HG02852 (cell line): ENCODE measurements around the gene NT5C1A.
A peak's percentile ranks its signal among the peaks of the same experiment; 100 is the strongest.

Experiments
- ATAC-seq: cut with Tn5 transposase; IDR thresholded peaks from one replicate; pipeline ENCODE4 v1.9.1; 2021; ENCODE audit warnings: mild to moderate bottlenecking, moderate library complexity; ENCODE audit not compliant: unreplicated experiment

The NT5C1A gene

DNA sequence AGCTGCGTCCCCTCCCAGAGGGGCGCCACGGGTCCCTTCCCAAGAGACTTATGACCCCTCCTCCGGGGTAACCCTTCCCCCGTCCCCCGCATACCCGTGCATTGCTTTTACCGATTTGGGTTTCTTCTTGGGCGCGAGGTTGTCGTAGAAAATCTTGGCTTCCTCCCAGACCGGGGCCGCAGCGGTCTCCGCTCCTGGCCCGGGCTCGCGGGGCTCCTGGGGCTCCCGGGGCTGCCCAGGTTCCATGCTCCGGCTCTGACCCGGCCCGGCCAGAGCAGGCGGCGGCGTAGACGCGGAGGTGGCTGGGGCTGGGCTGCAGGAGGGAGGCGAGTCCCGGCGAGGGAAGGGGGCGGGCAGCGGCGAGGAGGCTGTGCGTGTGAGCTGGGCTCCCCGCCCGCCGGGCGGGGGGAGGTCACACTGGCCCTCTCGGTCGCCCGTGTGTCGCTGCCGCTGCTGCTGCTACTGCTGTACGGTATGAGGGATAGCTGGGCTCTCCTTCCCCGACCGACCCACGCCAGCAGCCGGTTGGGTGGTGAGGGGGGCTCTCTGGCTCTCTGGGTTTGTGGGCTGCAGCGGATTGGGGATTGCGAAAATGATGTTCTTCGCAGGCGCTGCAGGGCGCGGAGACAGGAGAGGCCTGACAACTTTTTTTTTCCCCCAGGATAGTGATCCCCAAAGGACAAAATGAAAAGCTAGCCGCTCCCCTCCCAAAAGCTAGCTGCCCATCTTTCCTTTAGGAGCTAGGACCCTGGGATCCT is at the start of gene NT5C1A:
NT5C1A (minus strand) TSS at position 315 of the 758 bp plus-strand sequence; CDS start at position 246, 69 bp downstream.
- ATAC-seq: peak; percentile 46

DNA sequence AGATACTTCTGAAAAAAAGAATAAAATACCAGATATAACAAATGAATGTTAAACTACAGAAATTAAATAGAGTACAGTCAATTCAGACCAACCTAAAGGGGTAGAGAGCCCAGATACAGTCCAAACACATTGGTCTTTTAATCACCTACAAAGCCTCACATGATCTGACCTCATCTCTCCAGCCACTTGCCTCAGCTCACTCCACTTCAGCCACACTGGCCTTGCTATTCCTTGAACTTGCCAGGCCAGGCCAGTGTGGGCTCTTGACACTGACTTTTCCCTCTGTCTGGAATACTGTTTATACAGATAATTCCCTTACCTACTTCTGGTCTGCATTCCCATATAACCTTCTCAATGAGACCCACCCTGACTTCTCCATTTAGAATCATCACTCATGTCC is 49.8 kb upstream of the NT5C1A start:
- no peak for ATAC-seq

DNA sequence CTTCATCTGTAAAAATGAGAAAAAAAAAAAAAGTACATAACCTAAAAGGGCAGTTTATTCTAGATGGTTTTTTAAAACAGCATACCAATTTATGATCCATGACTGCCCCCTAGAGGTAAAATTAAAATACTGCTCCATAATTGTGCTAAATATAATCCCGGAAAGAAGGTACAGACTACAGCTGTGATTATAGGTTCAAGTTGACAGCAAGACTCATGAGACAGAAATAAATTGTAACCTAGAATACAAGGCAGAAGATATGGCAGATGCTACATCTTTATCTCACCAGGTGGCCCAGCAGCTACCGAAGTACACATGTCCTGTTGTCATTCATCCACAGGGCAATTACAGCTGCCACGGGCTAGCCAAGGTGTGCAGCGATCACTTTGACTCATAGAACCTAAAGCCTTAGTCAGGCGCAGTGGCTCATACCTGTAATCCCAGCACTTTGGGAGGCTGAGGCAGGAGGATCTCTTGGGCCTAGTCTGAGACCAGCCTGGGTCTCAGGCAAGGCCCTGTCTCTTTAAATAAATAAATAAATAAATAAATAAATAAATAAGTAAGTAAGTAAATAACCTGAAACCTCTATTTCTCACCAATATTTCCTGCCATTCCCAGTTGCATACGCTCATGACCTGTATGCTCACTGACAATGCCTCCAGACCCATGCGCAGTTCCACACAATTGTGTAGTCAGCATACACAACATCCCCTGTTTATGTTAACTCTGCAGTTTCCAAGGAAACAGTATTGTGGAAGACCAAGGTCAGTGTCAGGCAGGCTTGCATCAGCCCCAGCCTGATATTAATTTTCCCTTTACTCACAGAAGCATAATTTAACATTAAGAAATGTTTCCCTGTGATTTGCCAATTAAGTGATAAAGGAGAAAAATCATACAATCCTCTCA is 48.4 kb upstream of the NT5C1A start:
- no peak for ATAC-seq

DNA sequence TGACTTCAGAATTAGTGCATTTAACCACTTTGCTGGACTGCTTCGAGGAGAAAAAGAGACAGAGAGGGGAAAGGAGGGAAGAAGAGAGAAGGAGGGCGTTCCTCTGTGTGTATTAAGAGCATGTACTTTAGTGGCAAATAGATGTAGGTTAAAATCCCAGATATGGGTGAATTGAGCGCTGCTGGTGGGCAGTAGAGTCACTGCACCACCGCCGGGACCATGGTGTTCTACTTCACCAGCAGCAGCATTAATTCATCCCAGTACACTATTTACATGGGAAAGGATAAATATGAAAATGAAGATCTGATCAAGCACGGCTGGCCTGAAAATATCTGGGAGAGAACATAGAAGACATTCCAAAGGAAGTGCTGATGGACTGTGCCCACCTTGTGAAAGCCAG is 45.9 kb upstream of the NT5C1A start:
- ATAC-seq: no peak

DNA sequence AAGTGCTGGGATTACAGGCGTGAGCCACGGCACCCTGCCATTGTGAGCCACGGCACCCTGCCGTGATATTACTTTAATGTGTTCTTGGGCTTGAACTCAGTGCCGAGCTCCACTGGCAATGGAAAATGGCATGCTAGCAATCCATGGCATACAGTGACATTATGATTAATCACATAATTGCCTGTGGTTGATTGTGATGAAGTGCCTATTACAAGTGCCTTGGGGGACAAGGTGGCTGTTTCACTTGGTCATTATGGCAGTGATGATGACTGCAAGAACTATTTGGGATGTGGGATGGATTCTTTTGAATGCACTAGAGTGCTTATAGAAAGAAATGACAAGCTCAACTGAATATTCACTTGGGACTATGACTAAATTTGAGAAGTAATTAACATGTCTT is 41.6 kb upstream of the NT5C1A start:
- ATAC-seq: no peak

DNA sequence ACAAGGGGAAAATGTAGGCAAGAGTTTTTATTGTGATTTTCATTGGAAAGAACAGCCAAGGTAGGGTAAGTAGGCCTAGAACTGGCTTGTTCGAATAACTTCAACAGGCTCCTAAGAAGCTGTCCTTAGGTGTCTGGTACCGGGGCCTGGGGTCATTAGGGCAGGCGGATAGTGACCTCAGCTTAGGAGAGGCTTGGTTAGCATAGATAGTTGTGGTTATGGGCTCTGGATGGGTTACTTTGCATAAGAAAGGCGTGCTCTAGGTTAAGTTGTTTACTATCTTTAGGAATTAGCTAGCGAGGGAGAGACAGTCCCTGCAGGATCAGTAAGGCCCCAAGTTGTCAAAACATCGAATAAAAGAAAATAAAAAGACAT is 40.0 kb upstream of the NT5C1A start:
- ATAC-seq: no peak

DNA sequence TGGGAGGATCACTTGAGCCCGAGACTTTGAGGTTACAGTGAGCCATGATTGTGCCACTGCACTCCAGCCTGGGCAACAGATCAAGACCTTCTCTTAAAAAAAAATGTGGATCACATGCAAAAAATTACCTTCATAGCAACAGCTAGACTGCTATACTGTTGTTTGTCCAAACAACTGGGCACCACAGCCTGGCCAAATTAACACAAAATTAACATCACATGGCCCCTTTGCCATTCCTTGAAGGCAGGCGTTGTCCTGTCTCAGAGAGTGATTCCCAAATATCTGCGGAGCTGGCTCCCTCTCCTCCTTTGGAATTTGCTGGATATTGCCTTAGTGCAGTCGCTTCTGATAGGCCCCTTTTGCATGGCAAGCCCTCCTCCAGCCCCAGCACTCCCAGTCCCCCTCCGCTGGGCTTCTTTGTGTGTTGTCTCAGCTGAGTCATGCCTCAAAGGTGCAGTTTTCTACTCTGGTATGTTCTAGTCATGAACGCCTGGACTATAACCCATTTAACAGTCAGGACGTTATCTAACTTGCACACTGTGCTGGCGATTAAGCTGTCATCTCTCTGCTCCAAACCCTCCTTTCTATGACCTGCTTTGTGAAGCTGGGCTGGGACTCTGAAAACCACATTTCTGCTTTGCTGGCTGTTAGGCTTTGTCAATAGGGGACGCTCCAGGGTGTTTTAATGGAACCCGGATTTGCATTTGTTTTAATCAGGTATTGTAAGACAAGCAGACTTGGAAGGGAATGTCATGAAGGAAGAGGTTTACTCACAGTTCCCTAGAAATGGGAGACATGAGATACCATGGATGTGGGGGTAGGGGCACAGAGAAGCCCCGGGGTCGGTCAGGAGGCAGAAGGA is 39.4 kb upstream of the NT5C1A start:
- ATAC-seq: no peak

DNA sequence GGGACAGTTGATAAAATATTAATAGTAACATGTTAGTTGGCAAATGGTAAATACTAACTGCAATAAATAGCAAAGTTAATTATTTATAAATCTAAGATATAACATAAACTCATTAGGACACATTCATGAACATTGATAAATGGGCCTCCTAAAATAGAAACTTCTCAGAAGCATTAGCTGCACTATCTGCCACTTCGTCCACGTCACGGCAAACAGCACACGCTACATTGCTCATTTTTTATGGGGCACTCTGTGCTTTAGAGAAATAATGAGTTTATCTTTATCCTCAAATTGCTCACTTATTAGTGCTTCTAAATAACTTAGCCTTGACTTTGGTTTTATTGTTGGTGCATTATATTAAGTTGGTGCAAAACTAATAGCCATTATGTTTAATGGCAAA is 35.6 kb upstream of the NT5C1A start:
- no peak for ATAC-seq

DNA sequence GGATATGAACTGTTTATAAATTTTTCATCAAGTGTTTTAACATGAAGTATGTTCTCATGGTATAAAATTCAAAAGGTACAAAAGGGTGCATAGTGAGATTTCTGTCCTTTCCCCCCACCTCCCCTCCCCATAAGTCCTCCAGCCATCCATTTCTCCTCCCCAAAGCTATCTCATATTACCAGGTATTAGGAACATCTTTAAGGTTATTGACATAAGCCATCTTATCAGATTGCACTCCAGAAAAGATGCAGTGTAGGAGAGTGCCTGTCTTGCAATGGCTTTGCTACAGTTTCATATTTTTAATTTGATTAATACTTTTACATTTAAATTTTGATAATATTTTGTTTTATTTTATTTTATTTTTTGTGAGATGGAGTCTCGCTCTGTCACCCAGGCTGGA is 32.9 kb upstream of the NT5C1A start:
- no peak for ATAC-seq

DNA sequence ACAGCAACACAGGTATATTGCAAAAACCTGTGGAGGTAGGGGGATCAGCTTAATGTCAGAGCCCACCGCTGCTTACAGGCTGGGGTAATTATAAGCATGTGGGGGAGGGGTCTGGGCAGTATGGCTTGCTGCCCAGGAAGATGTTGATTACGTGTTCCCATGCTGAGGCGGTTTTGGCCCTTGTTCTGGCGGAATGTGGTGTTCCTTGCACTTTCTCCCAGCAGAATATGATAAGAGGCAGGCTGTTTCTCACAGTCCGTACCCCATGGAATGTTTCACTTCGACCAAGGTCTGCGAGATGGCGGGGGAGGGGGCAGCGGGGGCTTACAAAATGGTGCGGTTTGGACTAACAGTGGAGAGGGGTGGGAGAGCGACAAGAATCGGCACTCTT is 29.1 kb upstream of the NT5C1A start:
- ATAC-seq: no peak

DNA sequence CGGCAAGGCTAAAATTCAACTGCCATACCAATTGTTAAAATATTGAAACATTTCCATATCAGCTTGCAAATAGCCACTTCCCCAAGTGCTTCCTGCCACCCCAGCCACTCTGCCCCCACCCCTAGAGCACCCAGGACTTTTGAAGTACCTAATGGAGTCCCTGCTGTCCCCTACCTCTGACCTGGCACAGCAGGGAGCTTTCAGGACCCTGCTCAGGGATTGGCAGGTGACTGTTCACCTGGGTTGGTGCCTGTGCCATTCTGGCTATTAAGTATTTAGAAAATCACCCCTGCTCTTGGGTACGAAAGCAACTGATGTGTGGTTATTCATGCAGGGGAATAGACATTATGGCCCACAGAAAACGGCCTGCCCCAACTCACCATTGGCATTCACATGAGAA is 28.4 kb upstream of the NT5C1A start:
- no peak for ATAC-seq

DNA sequence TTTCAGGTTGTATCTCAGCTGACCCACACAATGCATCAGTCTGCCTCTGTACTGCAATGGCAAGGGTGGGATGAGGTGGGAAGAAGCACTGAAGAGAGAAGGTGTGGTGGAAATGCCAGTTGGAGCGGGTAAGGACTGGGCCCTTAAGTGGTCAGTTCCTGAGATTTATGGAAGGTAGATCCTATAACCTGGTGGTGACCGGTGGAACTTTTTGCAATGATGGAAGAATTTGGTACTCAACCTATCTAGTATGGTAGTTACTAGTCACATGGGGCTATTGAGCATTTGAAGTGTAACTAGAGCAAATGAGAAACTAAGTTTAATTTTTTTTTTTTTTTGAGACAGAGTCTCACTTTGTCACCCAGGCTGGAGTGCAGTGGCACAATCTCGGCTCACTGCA is 27.5 kb upstream of the NT5C1A start:
- no peak for ATAC-seq

DNA sequence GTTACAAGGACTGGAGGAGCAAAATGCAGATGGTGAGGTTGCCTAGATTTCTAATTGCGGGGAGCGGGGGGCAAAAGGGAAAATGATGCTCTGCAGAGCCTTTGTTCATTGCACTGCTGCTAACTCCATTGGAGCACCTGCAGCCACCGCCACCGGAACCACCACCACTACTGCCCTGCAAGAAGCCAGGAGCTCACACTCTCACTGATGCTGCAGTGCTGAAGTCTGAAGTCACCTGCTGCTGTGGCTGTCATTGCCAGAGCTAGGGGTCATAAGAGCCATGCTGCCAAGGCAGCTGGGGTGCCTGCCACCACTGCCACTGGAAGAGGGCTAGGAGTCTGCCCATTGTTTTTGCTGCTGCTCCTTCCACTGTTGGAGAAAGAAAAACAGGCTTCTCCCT is 26.7 kb upstream of the NT5C1A start:
- ATAC-seq: no peak

DNA sequence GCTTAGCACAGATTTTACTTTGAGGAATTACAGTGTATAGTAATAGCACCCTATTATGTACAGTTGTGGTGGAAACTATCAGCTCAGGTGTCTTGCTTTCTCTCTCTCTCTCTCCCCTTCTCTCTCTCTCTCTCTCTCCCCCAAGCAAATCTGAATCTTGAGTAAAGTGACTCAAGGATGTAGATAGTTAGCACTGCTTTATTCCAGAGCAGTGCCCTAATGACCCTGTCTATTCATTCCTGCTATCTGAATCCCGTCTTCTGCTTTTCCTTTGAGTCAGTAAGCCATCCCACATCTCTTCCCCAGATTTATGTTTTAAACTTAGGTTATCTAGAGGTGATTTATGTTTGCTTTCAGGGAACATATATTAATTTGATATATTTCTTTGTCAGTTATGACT is 24.5 kb upstream of the NT5C1A start:
- no peak for ATAC-seq

DNA sequence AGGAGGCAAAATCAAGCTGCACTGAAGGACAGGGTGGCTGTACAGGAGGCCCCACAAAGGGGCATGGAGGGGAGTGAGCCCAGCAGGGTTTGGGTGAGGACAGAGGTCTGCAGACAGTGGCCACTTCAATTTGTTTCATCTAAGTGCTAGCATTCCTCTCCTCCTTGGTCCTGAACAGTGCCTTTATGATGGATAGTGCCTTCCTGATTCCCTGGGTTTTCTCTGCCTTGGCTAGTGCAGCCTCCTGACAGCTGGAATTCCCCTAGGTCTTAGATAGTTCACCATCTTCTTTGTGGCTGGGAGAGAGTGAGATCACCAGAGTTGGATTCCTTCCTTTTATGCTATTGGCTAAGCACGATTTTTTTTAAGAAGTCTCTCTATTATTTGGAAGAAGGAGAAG is 23.1 kb upstream of the NT5C1A start:
- no peak for ATAC-seq

DNA sequence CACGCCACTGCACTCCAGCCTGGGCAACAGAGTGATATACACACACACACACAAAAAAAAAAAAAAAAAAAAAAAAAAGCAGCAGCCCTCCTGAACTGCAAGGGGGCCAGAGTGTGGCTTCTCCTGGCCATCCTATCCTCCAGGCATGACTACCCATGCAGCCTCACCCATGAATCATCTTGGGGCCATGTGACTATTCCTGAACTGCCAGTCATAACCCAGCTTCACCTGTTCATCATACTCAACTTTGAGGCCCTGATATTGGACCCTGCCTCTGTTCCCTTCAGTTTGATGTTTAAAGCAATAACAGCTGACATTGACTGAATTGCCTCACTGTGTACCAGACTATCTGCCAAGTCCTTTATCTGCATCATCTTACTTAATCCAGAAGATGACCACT is 22.1 kb upstream of the NT5C1A start:
- ATAC-seq: no peak

DNA sequence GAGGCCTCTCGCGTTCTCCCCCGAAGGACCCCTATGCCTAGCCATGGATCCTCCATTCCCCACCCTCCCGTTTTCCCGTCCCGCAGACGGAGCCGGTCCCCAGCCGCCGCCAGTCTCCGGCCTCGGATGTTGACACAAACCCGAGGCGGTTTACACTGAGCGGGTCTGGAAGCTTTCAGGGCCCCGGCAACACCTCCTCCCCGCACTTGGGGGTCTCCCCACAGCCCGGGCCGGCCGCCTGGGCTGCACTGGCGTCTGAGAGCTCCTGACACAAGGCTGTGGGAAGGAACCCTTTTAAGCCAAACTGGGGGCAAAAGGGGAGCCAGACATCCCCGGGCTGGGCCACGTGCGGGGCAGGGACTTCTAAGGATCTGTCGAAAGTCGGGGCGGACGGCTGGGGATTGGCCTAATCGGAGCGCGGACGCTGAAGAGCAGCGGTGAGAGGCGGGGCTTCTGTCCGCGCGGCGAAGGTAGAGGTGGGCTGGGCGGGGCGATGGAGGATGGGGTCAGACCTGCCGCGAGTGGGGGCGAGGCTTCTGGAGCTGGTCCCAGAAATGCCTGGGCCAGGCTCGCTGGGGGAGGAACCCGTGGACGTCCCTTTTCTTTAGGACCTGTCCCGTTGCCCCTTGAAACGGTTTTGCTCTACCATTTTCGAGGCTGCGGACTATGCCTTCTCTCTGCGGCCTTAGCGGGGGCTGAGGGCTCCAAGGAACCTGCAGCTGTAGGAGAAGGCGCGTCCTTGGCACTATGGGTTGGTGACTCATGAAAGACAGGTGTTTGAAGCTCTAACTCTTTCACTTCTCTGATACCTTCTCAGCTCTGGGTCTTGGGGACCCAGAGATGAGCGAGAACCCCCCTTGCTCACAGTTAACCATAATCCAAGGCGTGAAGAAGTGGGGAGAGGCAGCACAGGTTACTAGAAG is 20.5 kb upstream of the NT5C1A start:
- no peak for ATAC-seq

DNA sequence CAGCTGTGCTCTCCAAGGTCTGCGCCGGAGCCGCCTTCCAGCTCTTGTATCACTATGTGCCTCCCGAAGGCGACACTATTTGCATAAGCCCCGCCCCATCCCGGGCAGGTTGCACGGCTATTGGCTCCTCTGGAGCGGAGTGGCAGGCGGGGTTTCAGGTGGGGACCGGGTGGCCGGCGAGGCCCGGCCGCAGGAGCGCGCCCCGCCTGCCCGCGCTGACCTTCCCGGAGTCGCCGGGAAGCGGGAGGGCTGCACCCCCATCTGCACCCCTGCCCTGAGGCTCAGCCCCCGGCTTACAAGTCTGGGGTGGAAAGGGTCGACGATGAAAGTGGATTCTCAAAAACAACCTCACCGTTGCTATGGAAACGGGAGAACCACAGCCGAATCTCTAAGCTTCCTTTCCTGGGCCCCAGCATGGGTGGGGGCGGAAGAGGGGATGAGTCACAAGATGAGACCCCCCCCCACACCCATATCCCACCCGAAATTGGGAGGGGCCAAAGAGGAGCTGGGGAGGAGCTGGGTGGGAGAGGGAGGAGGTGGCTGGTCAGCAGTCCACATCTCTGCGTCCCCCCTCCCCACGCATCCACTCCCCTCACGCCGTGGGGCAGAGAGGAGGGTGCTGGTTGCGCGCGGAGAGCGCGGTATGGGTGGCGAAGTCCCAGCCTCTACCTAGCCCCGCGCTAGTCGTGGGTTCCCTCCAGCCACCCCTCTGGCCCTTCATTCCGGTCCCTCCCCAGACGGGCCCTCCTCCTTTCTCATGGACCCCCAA is 19.7 kb upstream of the NT5C1A start, which contains the start of gene HPCAL4:
HPCAL4 (minus strand) TSS at position 51 of the 769 bp plus-strand sequence. CDS start 6,830 bp downstream, outside the sequence.
- ATAC-seq: peak; percentile 94

DNA sequence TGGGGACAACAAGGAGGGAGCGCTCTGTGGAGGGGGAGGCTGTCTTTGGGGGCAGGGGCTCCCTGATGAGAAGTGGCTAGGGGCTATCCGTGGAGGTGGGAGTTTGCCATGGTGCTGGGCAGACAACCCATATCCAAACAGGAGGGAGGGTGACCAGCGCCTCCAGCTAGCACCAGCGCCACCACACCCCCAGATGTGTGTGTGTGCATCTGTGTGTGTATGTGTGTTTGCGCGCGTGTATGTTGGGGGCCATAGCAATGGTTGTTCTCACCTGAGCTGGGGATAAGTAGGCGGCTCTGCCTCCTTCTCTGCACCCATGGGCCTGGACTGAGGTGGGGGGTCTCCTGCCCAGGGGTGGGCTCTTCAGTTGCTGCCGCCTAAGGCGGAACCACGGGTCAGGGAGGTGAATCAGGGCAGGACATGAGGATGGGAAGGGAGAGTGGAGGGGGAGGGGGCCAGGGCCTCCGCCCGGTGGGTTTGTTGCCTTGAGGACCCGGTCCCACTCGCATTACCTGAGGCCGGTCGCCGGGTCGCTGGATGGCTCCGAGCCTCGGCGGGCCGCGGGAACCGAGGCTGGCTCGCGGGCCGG is 19.0 kb upstream of the NT5C1A start:
- ATAC-seq: no peak
